SH-SY5Y (cell line): ENCODE results near the gene RAB6B.

Experiments
- GATA2 ChIP-seq: IDR thresholded peaks from 2 replicates; pipeline ENCODE4 v1.6.1; 2011; ENCODE audit warnings: mild to moderate bottlenecking, low read depth, low read length
- GATA3 ChIP-seq: IDR thresholded peaks from 2 replicates; pipeline ENCODE4 v1.6.1; 2011; ENCODE audit warnings: low read depth, mild to moderate bottlenecking, low read length, moderate library complexity

GRCh38 chr3:133880886-133881455 is 14.7 kb downstream of the RAB6B start:
- TF ChIP-seq GATA2 (no peak), GATA3 (no peak)
